ENCODE data around the gene PAX6. TPM values are rescaled to one million over a fixed set of nuclear protein-coding genes. Genes with fewer than 3 reads are reported as not detected.

PAX6 gene
- total and polyA plus RNA-seq, 9 of the 15 experiments (the other 6 are each of a cell fraction or from before 2014, with no cell fraction given), result 1.5 to 10.9 (median 5.3) TPM

DNA sequence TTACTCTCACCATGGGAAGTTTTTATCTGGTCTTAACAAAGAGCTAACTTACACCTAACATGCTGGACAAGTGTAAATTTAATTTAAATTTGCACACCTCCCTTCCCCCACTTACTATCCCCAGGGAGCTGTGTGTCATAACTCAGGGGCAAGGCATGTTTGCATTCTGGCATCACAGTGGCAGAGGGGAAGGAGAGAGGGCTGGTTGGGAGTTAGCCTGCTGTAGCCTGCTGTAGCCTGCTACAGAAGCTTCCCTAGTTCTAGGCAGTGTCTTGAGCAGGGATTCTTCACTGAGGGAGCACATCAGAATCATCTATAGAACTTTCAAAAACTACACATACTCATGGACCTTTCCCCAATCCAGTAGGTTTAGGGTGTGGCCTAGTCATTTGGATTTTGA is 49.3 kb upstream of the PAX6 start:
- H3K9me1 ChIP-seq (ENCODE audit: control insufficient read depth, insufficient read depth, low read length), result no peaks in the 10 kb centered on the region
- H3K79me2 ChIP-seq (ENCODE audit: control insufficient read depth, insufficient read depth, low read length), result no peaks in the 10 kb centered on the region
- in situ Hi-C loops (cut with MboI), result no loop called here
- intact Hi-C loops (cut with micrococcal nuclease), result no loop called here
- no peak for DNase-seq (ENCODE audit: extremely low read depth in 1 of 4, low spot score in 3 of 4)
- no peak for ATAC-seq
- no TSS peak for BruUV-seq (replicated peaks)
- H3K4me1 ChIP-seq (replicated peaks in 1 of 2; ENCODE audit: control insufficient read depth in 2 of 2, insufficient read depth in 2 of 2, low read length in 2 of 2), result no peaks in the 10 kb centered on the region
- CTCF ChIA-PET (ENCODE audit: low intra/inter-chr PET ratio), result no interaction called here
- no peak overlapping the region for H3K4me3 ChIP-seq
- H2AFZ ChIP-seq (ENCODE audit: low read depth, low read length), result no peak overlapping the region
- H3K27ac ChIP-seq (ENCODE audit: extremely low read depth, low read depth, low read length), result no peak overlapping the region
- no peak overlapping the region for H3K4me2 ChIP-seq (ENCODE audit: insufficient read depth, low read length)
- H3K9me3 ChIP-seq (replicated peaks; ENCODE audit: control insufficient read depth, insufficient read depth, low read depth, low read length), result 0 out of 2 replicates have a peak, but pooled peaks cover 1% of the 10 kb centered on the region
- no peak overlapping the region for H3K9ac ChIP-seq (ENCODE audit: insufficient read depth in 1 of 2, low read depth in 2 of 2, low read length in 2 of 2)
- TF ChIP-seq SNAPC5 (CRISPR knock-in tag; IDR thresholded peaks at IDR 0.05), result no peak
- TF ChIP-seq, protein P1, sequence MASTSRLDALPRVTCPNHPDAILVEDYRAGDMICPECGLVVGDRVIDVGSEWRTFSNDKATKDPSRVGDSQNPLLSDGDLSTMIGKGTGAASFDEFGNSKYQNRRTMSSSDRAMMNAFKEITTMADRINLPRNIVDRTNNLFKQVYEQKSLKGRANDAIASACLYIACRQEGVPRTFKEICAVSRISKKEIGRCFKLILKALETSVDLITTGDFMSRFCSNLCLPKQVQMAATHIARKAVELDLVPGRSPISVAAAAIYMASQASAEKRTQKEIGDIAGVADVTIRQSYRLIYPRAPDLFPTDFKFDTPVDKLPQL (IDR thresholded peaks at IDR 0.05; ENCODE audit: extremely low read depth, insufficient read length), result no peak
- TF ChIP-seq, protein P2, sequence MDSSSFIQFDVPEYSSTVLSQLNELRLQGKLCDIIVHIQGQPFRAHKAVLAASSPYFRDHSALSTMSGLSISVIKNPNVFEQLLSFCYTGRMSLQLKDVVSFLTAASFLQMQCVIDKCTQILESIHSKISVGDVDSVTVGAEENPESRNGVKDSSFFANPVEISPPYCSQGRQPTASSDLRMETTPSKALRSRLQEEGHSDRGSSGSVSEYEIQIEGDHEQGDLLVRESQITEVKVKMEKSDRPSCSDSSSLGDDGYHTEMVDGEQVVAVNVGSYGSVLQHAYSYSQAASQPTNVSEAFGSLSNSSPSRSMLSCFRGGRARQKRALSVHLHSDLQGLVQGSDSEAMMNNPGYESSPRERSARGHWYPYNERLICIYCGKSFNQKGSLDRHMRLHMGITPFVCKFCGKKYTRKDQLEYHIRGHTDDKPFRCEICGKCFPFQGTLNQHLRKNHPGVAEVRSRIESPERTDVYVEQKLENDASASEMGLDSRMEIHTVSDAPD (CRISPR knock-in tag; IDR thresholded peaks at IDR 0.05), result no peak
- no peak for TF ChIP-seq VEZF1 (CRISPR knock-in tag; IDR thresholded peaks at IDR 0.05)
- no peaks in the 10 kb centered on the region for H3K36me3 ChIP-seq (ENCODE audit: control insufficient read depth, insufficient read depth, low read length)
- POLR2A ChIA-PET, result interaction anchor here (0.9 kb wide), 1 partner anchor 12 kb away, joined by 3 read pairs; no protein-coding TSS in a partner anchor
- no peak for FAIRE-seq
- no peaks in the 10 kb centered on the region for H4K20me1 ChIP-seq (replicated peaks; ENCODE audit: control insufficient read depth, insufficient read depth, low read length)
- H3K27me3 ChIP-seq (ENCODE audit: control insufficient read depth in 2 of 2, insufficient read depth in 2 of 2, low read length in 2 of 2), result no peaks in the 10 kb centered on the region

Measured in K562 (cell line).